ENCODE data around the gene TOM1L2. TPM values are rescaled to one million over a fixed set of nuclear protein-coding genes. Genes with fewer than 3 reads are reported as not detected.

TOM1L2 gene
- total RNA-seq, 3 donors from 2014 or later = 32.3 to 39.1 (median 36.4) TPM

- H3K36me3 ChIP-seq = no peaks in the 10 kb centered on the region
- H3K4me1 ChIP-seq = peaks cover 12 to 52% of the 10 kb centered on the region in 2 donors
- TF ChIP-seq POLR2A (IDR thresholded peaks at IDR 0.05) (peak; percentile 77), CTCF (IDR thresholded peaks at IDR 0.05) (no peak), POLR2AphosphoS5 (IDR thresholded peaks at IDR 0.05) (peak; percentile 84 to 92 (median 86))
- peak overlapping the region; percentile 46 to 65 (median 55) for H3K4me3 ChIP-seq
- H3K9me3 ChIP-seq = no peaks in the 10 kb centered on the region
- no peaks in the 10 kb centered on the region for H3K27me3 ChIP-seq
- intact Hi-C loops (cut with DNase I; ENCODE audit: low total_unique reads) = loop anchor here (10.0 kb wide), 1 partner anchor 365 kb away; no protein-coding TSS in a partner anchor
- peak overlapping the region; percentile 99 to 100 for H3K27ac ChIP-seq
- peak; percentile 90 to 93 for DNase-seq (ENCODE audit: low spot score in 2 of 2)
These were observed 132.2 kb downstream of the TOM1L2 start for GRCh38 chr17:17839791-17840707.

- TF ChIP-seq POLR2A (IDR thresholded peaks at IDR 0.05) = no peak
- no peak for TF ChIP-seq CTCF (IDR thresholded peaks at IDR 0.05)
- TF ChIP-seq POLR2AphosphoS5 (IDR thresholded peaks at IDR 0.05) = no peak
- Histone ChIP-seq H3K9me3 (no peaks in the 10 kb centered on the region), H3K36me3 (no peaks in the 10 kb centered on the region), H3K27me3 (no peaks in the 10 kb centered on the region), H3K27ac (peak overlapping the region; percentile 99 to 100), H3K4me1 (peaks cover 12 to 58% of the 10 kb centered on the region in 2 donors), H3K4me3 (peak overlapping the region in 1 of 3 donors; percentile 98)
- no peak for DNase-seq (ENCODE audit: low spot score in 2 of 2)
- intact Hi-C loops (cut with DNase I; ENCODE audit: low total_unique reads) = loop anchor here (10.0 kb wide), 1 partner anchor 367 kb away; no protein-coding TSS in a partner anchor
These were observed 133.9 kb downstream of the TOM1L2 start for GRCh38 chr17:17837966-17838962.

GRCh38 chr17:17837380-17837821 lies 134.8 kb downstream of the TOM1L2 start:
- H3K36me3 ChIP-seq = no peaks in the 10 kb centered on the region
- H3K9me3 ChIP-seq = no peaks in the 10 kb centered on the region
- peak overlapping the region; percentile 77 to 98 (median 93) for H3K4me3 ChIP-seq
- no peak for DNase-seq (ENCODE audit: low spot score in 2 of 2)
- H3K4me1 ChIP-seq = peaks cover 12 to 56% of the 10 kb centered on the region in 2 donors
- H3K27me3 ChIP-seq = no peaks in the 10 kb centered on the region
- intact Hi-C loops (cut with DNase I; ENCODE audit: low total_unique reads) = loop anchor here (10.0 kb wide), 1 partner anchor 367 kb away; no protein-coding TSS in a partner anchor
- TF ChIP-seq POLR2A (IDR thresholded peaks at IDR 0.05) (no peak), POLR2AphosphoS5 (IDR thresholded peaks at IDR 0.05) (peak in 2 of 3 donors; percentile 38 to 72)
- H3K27ac ChIP-seq = peak overlapping the region; percentile 99 to 100

GRCh38 chr17:17836818-17837379 lies 135.3 kb downstream of the TOM1L2 start, which contains the start of gene SREBF1:
Gene SREBF1, minus strand, starts transcription at chr17:17836986. Its CDS starts 169 bp downstream, at chr17:17836817.
- peaks cover 12 to 54% of the 10 kb centered on the region in 2 donors for H3K4me1 ChIP-seq
- no peaks in the 10 kb centered on the region for H3K9me3 ChIP-seq
- DNase-seq (ENCODE audit: low spot score in 2 of 2) = no peak
- no peak for TF ChIP-seq POLR2AphosphoS5 (IDR thresholded peaks at IDR 0.05)
- H3K27ac ChIP-seq = peak within 1 kb of the TSS; percentile 99 to 100
- peak within 1 kb of the TSS; percentile 77 to 98 (median 93) for H3K4me3 ChIP-seq
- H3K36me3 ChIP-seq = no peaks in the 10 kb centered on the region
- intact Hi-C loops (cut with DNase I; ENCODE audit: low total_unique reads) = loop anchor here (10.0 kb wide), 1 partner anchor 368 kb away; no protein-coding TSS in a partner anchor
- H3K27me3 ChIP-seq = no peaks in the 10 kb centered on the region

- DNase-seq (ENCODE audit: low spot score in 2 of 2) = peak; percentile 97 to 98
- Histone ChIP-seq H3K9me3 (no peaks in the 10 kb centered on the region), H3K36me3 (no peaks in the 10 kb centered on the region), H3K4me3 (peak overlapping the region; percentile 77 to 98 (median 93)), H3K4me1 (peaks cover 12 to 55% of the 10 kb centered on the region in 2 donors), H3K27ac (peak overlapping the region; percentile 99 to 100), H3K27me3 (no peaks in the 10 kb centered on the region)
- intact Hi-C loops (cut with DNase I; ENCODE audit: low total_unique reads) = loop anchor here (10.0 kb wide), 1 partner anchor 368 kb away; no protein-coding TSS in a partner anchor
- TF ChIP-seq POLR2A (IDR thresholded peaks at IDR 0.05) (peak; percentile 98), POLR2AphosphoS5 (IDR thresholded peaks at IDR 0.05) (peak; percentile 91 to 96 (median 95)), CTCF (IDR thresholded peaks at IDR 0.05) (peak in 1 of 3 donors; percentile 11)
These were observed 135.9 kb downstream of the TOM1L2 start for GRCh38 chr17:17836250-17836817.

All from breast epithelium (tissue), 4 donors.